ENCODE measurements around the gene CPED1.

DNA sequence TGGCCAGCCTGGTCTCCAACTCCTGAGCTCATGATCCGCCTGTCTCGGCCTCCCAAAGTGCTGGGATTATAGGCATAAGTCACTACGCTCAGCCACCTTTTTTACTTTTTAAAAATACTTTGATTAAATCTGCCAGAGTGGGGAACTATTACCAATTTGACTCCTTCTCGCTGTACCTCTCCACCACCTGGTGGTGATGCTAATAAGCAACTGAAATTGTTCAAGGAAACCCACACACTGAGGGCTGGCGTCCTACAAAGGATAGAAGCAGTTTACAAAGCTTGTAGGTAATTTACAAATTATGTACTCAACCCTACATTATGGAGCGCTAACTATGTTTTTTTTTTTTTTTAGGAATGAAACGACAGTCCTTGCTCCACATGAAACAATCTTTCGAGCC lies 111.1 kb downstream of the CPED1 start:
- TF ChIP-seq POLR2AphosphoS5 (IDR thresholded peaks at IDR 0.05; ENCODE audit: borderline replicate concordance, low read depth, low read length) (no peak), EZH2 (IDR thresholded peaks at IDR 0.05) (no peak), FOXP2 (optimal IDR thresholded peaks at IDR 0.05; ENCODE audit: control extremely low read depth, extremely low read length, insufficient read depth) (no peak)
